ENCODE measurements around the gene ADGRB2.

Gene ADGRB2

DNA sequence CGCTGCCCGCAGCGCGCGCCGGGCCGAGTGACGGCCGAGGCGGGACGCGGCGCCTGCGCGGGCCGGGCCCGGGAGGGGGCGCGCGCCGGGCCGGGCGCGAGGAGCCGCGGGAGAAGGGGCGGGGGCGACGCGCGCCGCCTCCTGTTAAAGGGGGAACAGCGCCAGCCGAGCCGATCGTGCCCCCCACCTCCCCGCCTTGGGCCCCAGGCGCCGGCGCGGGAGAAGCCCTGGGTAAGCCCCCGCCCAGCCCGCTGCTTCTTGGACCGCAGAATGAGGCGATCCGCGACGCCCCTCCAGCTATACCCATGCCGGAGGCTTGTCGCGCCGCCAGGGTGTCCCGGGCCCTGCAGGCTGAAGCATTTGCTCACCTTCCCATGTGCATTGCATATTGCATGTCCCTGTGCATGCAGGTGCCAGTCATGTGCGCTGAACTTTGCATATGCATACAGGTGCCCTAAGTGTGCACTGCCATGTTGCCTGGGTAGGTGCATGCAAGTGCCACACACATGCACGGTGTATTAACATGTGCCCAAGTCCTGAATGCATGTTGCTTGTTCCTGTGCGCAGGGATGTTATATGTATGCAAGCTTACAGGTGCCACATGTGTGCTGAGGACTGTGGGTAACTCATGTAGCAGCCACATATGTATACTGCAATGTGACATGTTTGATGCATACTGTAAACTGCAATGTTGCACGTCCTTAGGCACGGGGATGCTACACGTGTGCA is at the start of gene ADGRB2:
TSS of gene ADGRB2 (minus strand) at position 29 of the 729 bp plus-strand sequence. CDS start 7,119 bp downstream, outside the sequence.
- H3K4me1 Mint-ChIP-seq = peaks cover 33% of the 10 kb centered on the region
- H3K4me3 Mint-ChIP-seq = peak within 1 kb of the TSS; percentile 85
- peaks cover 1% of the 10 kb centered on the region for H3K27me3 Mint-ChIP-seq
- H3K36me3 Mint-ChIP-seq = no peaks in the 10 kb centered on the region
- H3K9me3 Mint-ChIP-seq = no peaks in the 10 kb centered on the region
- no peak within 1 kb of the TSS for H3K27ac Mint-ChIP-seq

GRCh38 chr1:31812158-31812829 is 48.2 kb upstream of the ADGRB2 start:
- Mint-ChIP-seq H3K27ac (peak overlapping the region; percentile 77), H3K4me3 (no peak overlapping the region), H3K36me3 (no peaks in the 10 kb centered on the region), H3K4me1 (peaks cover 11% of the 10 kb centered on the region), H3K27me3 (no peaks in the 10 kb centered on the region), H3K9me3 (no peaks in the 10 kb centered on the region)

GRCh38 chr1:31811605-31812004 is 47.5 kb upstream of the ADGRB2 start:
- H3K9me3 Mint-ChIP-seq = no peaks in the 10 kb centered on the region
- H3K4me3 Mint-ChIP-seq = no peak overlapping the region
- H3K27me3 Mint-ChIP-seq = no peaks in the 10 kb centered on the region
- H3K27ac Mint-ChIP-seq = no peak overlapping the region
- H3K36me3 Mint-ChIP-seq = no peaks in the 10 kb centered on the region
- peaks cover 11% of the 10 kb centered on the region for H3K4me1 Mint-ChIP-seq

DNA sequence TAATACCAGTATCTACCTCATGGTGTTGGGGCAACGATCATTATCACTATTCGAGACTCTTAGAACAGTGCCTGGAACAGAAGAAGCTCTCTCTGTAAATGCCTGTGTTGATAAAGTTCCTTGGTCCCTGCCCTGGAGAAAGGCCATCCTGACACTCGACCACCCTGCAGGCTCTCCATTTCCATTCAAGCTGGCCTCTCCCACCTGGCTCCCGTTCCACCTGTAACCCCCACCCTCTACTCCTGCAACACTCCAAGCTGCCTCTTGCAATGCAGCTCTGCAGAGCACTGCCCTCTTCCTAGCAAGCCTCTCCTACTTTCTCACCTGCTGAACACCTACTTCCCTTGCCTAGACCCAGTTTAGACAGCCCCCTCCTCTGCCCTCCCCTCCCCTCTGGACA is 45.6 kb upstream of the ADGRB2 start:
- no peaks in the 10 kb centered on the region for H3K36me3 Mint-ChIP-seq
- no peaks in the 10 kb centered on the region for H3K9me3 Mint-ChIP-seq
- no peak overlapping the region for H3K4me3 Mint-ChIP-seq
- no peak overlapping the region for H3K27ac Mint-ChIP-seq
- no peaks in the 10 kb centered on the region for H3K27me3 Mint-ChIP-seq
- peaks cover 5% of the 10 kb centered on the region for H3K4me1 Mint-ChIP-seq

- Mint-ChIP-seq H3K4me1 (peaks cover 11% of the 10 kb centered on the region), H3K9me3 (no peaks in the 10 kb centered on the region), H3K27me3 (no peaks in the 10 kb centered on the region), H3K27ac (peak overlapping the region; percentile 46), H3K36me3 (no peaks in the 10 kb centered on the region), H3K4me3 (no peak overlapping the region)
Observed at GRCh38 chr1:31807273-31808048, 43.3 kb upstream of the ADGRB2 start.

- Mint-ChIP-seq H3K36me3 (no peaks in the 10 kb centered on the region), H3K27me3 (no peaks in the 10 kb centered on the region), H3K4me1 (peaks cover 9% of the 10 kb centered on the region), H3K27ac (no peak overlapping the region), H3K9me3 (no peaks in the 10 kb centered on the region), H3K4me3 (no peak overlapping the region)
Observed at GRCh38 chr1:31805318-31805717, 41.2 kb upstream of the ADGRB2 start.

GRCh38 chr1:31804098-31804497 is 40.0 kb upstream of the ADGRB2 start:
- Mint-ChIP-seq H3K4me3 (no peak overlapping the region), H3K4me1 (peaks cover 9% of the 10 kb centered on the region), H3K9me3 (no peaks in the 10 kb centered on the region), H3K27ac (peak overlapping the region; percentile 49), H3K36me3 (no peaks in the 10 kb centered on the region), H3K27me3 (no peaks in the 10 kb centered on the region)

DNA sequence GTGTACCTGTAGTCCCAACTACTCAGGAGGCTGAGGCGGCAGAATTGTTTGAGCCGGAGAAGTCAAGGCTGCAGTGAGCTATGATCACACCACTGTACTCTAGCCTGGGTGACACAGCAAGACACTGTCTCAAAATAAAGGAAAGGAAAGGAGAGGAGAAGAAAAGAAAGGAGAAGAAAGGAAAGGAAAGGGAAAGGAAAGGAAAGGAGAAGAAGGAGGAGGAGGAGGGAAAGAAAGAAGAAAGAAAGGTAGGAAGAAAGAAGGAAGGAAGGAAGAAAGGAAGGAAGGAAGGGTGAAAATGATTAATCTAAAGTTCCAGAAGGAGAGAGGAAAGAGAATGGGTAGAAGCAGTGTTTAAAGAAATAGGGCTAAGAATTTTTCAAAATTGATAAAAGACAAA is 39.5 kb upstream of the ADGRB2 start:
- Mint-ChIP-seq H3K27ac (no peak overlapping the region), H3K27me3 (no peaks in the 10 kb centered on the region), H3K9me3 (no peaks in the 10 kb centered on the region), H3K4me3 (no peak overlapping the region), H3K4me1 (peaks cover 9% of the 10 kb centered on the region), H3K36me3 (no peaks in the 10 kb centered on the region)

GRCh38 chr1:31802190-31803150 is 38.3 kb upstream of the ADGRB2 start:
- no peaks in the 10 kb centered on the region for H3K27me3 Mint-ChIP-seq
- no peaks in the 10 kb centered on the region for H3K36me3 Mint-ChIP-seq
- peak overlapping the region; percentile 63 for H3K4me3 Mint-ChIP-seq

GRCh38 chr1:31801458-31801857 is 37.3 kb upstream of the ADGRB2 start:
- H3K4me1 Mint-ChIP-seq = peaks cover 9% of the 10 kb centered on the region
- no peaks in the 10 kb centered on the region for H3K9me3 Mint-ChIP-seq
- H3K36me3 Mint-ChIP-seq = no peaks in the 10 kb centered on the region
- no peak overlapping the region for H3K4me3 Mint-ChIP-seq
- H3K27ac Mint-ChIP-seq = no peak overlapping the region
- H3K27me3 Mint-ChIP-seq = peaks cover 1% of the 10 kb centered on the region

More at GRCh38 chr1:31802190-31803150, 38.3 kb upstream of the ADGRB2 start:
- H3K27ac Mint-ChIP-seq = peak overlapping the region; percentile 79
- no peaks in the 10 kb centered on the region for H3K9me3 Mint-ChIP-seq
- peaks cover 9% of the 10 kb centered on the region for H3K4me1 Mint-ChIP-seq

DNA sequence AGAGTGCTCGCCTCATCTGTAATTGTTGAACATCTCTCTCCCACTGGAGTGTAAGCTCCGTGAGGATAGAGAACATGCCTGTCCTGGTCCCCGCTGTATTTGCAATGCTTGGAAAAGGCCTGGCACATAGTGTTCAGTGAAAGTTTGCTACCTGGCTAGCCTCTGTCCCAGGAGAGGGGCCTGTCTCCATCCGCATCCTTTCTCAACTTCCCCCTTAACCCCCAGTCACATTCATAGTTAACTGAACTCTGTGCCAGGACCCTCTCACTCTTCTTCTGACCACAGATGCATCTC is 36.5 kb upstream of the ADGRB2 start:
- Mint-ChIP-seq H3K27me3 (peaks cover 1% of the 10 kb centered on the region), H3K36me3 (no peaks in the 10 kb centered on the region), H3K27ac (no peak overlapping the region), H3K4me1 (peaks cover 9% of the 10 kb centered on the region), H3K4me3 (no peak overlapping the region), H3K9me3 (no peaks in the 10 kb centered on the region)

GRCh38 chr1:31799895-31800673 is 35.9 kb upstream of the ADGRB2 start:
- H3K4me3 Mint-ChIP-seq = no peak overlapping the region
- H3K36me3 Mint-ChIP-seq = no peaks in the 10 kb centered on the region
- H3K27ac Mint-ChIP-seq = no peak overlapping the region
- H3K9me3 Mint-ChIP-seq = no peaks in the 10 kb centered on the region
- H3K27me3 Mint-ChIP-seq = peaks cover 1% of the 10 kb centered on the region
- peaks cover 9% of the 10 kb centered on the region for H3K4me1 Mint-ChIP-seq

GRCh38 chr1:31799196-31799894 is 35.2 kb upstream of the ADGRB2 start:
- H3K36me3 Mint-ChIP-seq = no peaks in the 10 kb centered on the region
- H3K4me1 Mint-ChIP-seq = peaks cover 9% of the 10 kb centered on the region
- no peaks in the 10 kb centered on the region for H3K9me3 Mint-ChIP-seq
- no peak overlapping the region for H3K27ac Mint-ChIP-seq
- no peak overlapping the region for H3K4me3 Mint-ChIP-seq
- H3K27me3 Mint-ChIP-seq = peaks cover 1% of the 10 kb centered on the region
